ENCODE results near the gene DOCK8. TPM values are rescaled to one million over a fixed set of nuclear protein-coding genes. Genes with fewer than 3 reads are reported as not detected.
"Not testable (repeated sequence)": the region's sequence is repeated elsewhere in the genome, so short reads cannot be mapped to it uniquely, and the experiment has no call there.

Gene DOCK8
- total RNA-seq, 2 experiments from 2014 or later = 370 to 374 TPM

DNA sequence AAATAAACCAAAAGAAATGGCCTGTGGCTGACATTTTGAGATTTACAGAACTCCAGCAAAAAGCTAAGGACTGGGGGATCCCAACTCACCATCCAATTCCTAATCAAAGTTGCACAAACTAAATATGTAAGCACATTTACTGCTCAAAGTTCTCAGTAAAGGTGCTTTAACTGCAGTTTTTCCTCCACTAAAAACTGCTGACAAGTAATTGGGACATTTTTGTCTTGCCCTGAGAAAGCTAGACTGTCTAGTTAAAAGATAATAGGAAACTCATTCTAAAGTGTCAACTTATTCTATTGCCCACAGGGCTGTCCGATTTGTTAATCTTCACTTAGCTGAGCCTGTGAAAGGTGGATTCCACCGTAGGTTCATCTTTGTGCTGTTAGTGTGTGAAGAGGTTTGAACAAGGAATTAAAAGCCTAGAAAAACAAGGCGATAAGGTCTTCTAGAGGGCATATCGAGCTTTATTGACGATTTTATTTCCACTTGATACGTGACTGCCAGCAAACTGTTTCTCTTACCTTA, 1.0 kb downstream of the DOCK8 start:
- Mint-ChIP-seq H3K9me3 (no peaks in the 10 kb centered on the region), H3K27ac (peak overlapping the region; percentile 89), H3K27me3 (no peaks in the 10 kb centered on the region), H3K36me3 (ENCODE audit: low read depth) (peaks cover 36% of the 10 kb centered on the region), H3K4me1 (peaks cover 38% of the 10 kb centered on the region), H3K4me3 (peak overlapping the region; percentile 88)
- DNase-seq = no peak
- POLR2A ChIA-PET = interaction anchor here (0.6 to 5.3 kb wide), 21 partner anchors 8 to 134 kb away, joined by 3 to 195 read pairs (median 7); no protein-coding TSS in a partner anchor
- CTCF ChIA-PET = interaction anchor here (0.7 to 4.7 kb wide), 13 partner anchors 13 to 678 kb away, joined by 3 to 28 read pairs (median 6); no protein-coding TSS in a partner anchor

DNA sequence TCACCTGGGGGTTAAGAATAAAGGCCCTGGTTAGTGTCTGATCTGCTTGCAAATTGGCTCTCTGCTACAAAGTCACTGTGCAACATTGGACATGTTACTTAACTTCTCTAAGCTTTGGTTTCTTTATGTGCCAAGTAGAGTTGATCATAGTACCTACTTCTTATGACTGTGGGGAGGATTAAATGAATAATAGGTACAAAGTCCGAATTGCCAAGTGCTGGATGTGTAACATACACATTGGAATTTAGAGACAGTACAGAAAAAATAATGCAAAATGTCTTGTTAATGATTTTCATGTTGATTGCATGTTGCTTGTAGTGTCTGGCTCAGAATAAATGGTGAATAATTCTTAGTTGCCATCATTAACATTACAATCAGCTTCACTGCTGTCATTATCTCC, 2.2 kb downstream of the DOCK8 start:
- peak overlapping the region; percentile 44 for H3K27ac Mint-ChIP-seq
- H3K36me3 Mint-ChIP-seq (ENCODE audit: low read depth) = peaks cover 40% of the 10 kb centered on the region

DNA sequence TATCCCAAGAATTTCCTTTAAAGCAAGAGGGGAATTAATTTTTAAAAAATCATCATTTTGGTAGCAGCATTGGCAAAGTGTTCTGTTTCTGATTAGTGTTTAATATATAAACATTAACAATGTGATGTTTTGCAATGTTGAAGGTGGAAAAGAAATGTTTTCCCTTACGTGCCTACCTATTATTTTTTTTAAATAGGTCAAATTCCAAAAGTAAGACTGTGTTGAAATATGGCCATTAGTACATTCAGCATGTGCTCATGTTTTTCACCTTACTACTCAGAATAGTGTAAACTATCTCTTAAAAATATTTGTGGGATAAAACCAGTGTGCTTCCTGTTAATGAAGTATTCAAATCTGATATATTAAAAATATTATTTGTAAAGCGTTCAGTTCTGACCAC, 3.3 kb downstream of the DOCK8 start:
- POLR2A ChIA-PET = interaction anchor here (1.4 to 5.3 kb wide), 4 partner anchors 11 to 62 kb away, joined by 4 to 195 read pairs (median 110); no protein-coding TSS in a partner anchor
- H3K27me3 Mint-ChIP-seq = no peaks in the 10 kb centered on the region
- peaks cover 54% of the 10 kb centered on the region for H3K4me1 Mint-ChIP-seq
- CTCF ChIA-PET = interaction anchor here (1.2 to 3.9 kb wide), 3 partner anchors 25 to 60 kb away, joined by 3 to 16 read pairs (median 6); no protein-coding TSS in a partner anchor
- H3K4me3 Mint-ChIP-seq = peak overlapping the region; percentile 88
- peaks cover 45% of the 10 kb centered on the region for H3K36me3 Mint-ChIP-seq (ENCODE audit: low read depth)
- H3K27ac Mint-ChIP-seq = no peak overlapping the region
- DNase-seq = no peak
- H3K9me3 Mint-ChIP-seq = no peaks in the 10 kb centered on the region

More for the DNA sequence above, 2.2 kb downstream of the DOCK8 start:
- peak overlapping the region; percentile 88 for H3K4me3 Mint-ChIP-seq
- no peaks in the 10 kb centered on the region for H3K9me3 Mint-ChIP-seq
- ChIA-PET POLR2A (interaction anchor here (1.1 to 5.3 kb wide), 8 partner anchors 7 to 71 kb away, joined by 3 to 195 read pairs (median 32); no protein-coding TSS in a partner anchor), CTCF (interaction anchor here (0.9 to 4.7 kb wide), 9 partner anchors 26 to 100 kb away, joined by 3 to 28 read pairs (median 6); no protein-coding TSS in a partner anchor)
- peaks cover 44% of the 10 kb centered on the region for H3K4me1 Mint-ChIP-seq
- no peak for DNase-seq
- H3K27me3 Mint-ChIP-seq = no peaks in the 10 kb centered on the region

DNA sequence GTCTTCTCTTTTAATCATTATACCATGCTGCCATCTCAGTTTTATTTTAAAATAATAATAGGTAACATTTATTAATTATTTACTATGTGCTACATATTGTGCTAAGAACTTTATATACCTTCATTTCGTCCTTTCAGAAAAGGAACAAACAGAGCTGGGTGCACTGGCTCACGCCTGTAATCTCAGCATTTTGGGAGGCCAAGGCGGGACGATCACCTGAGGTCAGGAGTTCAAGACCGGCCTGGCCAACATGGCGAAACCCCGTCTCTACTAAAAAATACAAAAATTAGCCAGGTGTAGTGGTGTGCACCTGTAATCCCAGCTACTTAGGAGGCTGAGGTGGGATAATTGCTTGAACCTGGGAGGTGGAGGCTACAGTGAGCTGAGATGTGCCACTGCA, 4.4 kb downstream of the DOCK8 start:
- ChIA-PET POLR2A (interaction anchor here (1.6 to 8.8 kb wide), 3 partner anchors 18 to 77 kb away, joined by 3 to 197 read pairs (median 68); no protein-coding TSS in a partner anchor), CTCF (interaction anchor here (0.9 to 1.9 kb wide), 2 partner anchors 25 to 54 kb away, joined by 3 to 6 read pairs; no protein-coding TSS in a partner anchor)
- H3K9me3 Mint-ChIP-seq, H3K27me3 Mint-ChIP-seq, H3K4me3 Mint-ChIP-seq, H3K27ac Mint-ChIP-seq, DNase-seq: not testable (repeated sequence)
- Mint-ChIP-seq H3K4me1 (peaks cover 57% of the 10 kb centered on the region), H3K36me3 (ENCODE audit: low read depth) (peaks cover 49% of the 10 kb centered on the region)

DNA sequence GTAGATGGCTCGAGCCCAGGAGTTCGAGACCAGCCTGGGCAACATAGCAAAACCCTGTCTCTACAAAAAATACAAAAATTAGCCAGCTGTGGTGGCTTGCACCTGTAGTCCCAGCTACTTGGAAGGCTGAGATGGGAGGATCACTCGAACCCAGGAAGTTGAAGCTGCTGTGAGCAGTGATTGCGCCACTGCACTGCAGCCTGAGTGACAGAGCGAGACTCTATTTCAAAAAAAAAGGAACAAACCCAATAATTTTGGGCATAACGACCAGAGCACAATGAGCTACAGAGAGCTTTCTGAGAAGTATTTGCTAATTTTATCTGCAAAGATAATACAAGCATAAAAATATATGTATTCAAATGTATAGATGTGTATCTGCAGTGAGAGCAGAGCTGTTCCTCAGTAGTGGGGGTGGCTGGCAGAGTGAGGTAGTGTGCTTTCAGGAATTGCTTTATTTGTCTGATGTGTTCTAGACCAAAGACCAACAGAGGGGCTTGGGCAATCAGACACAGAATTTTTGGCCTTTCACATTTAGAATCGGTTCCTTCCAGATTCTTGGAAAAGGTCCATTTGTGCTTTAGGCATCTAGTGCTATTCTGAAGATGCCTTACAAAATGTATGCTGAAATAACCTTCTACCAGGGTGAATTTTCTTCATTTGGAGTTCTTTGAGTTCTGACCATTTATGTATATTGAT, 5.2 kb downstream of the DOCK8 start:
- POLR2A ChIA-PET = interaction anchor here (1.5 to 8.8 kb wide), 4 partner anchors 9 to 77 kb away, joined by 3 to 197 read pairs (median 36); no protein-coding TSS in a partner anchor
- H3K27ac Mint-ChIP-seq = peak overlapping the region; percentile 88

DNA sequence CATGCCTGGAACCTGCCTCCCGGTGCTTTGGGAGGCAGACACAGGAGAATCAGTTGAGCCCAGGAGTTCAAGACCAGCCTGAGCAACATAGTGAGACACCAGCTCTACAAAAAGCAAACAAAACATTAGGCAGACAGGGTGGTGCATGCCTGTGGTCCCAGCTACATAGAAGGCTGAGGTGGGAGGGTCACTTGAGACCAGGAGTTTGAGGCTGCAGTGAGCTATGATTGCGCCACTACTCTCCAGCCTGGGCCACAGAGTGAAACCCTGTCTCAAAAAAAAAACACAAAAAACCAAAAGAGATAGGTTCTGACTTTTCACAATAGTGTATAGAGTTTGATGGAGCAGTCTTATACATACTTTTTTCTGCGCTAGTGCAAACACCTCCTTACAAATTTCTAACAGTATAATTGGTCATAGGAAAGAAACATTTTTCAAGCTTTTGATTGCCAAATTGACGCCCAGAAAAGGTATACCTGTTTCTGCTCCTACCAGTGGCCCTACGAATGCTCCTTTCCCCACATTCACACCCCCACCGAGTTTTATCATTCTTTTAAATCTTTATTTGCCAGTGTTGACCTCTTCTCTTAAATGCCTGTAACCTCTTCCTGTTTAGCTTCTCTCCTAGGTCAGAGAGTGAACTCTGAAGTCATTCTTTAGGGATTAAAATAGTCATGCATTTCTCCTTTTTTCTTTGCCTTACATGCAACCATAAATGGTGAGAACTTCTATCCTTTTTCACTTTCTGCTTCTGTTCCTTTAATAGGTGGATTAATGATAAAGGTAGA, 7.5 kb downstream of the DOCK8 start:
- Mint-ChIP-seq H3K27me3 (no peaks in the 10 kb centered on the region), H3K9me3 (no peaks in the 10 kb centered on the region), H3K36me3 (ENCODE audit: low read depth) (peaks cover 37% of the 10 kb centered on the region), H3K4me1 (peaks cover 48% of the 10 kb centered on the region), H3K27ac (no peak overlapping the region), H3K4me3 (peak overlapping the region; percentile 62)
- DNase-seq = peak; percentile 59
- POLR2A ChIA-PET = interaction anchor here (0.7 to 8.8 kb wide), 9 partner anchors 7 to 1795 kb away, joined by 3 to 197 read pairs (median 5); partner anchors contain the start of gene DOCK8
- CTCF ChIA-PET = interaction anchor here (0.8 to 3.2 kb wide), 6 partner anchors 16 to 56 kb away, joined by 3 to 17 read pairs (median 4); no protein-coding TSS in a partner anchor

More for the DNA sequence above, 5.2 kb downstream of the DOCK8 start:
- no peaks in the 10 kb centered on the region for H3K9me3 Mint-ChIP-seq
- peak overlapping the region; percentile 12 for H3K4me3 Mint-ChIP-seq
- H3K27me3 Mint-ChIP-seq = no peaks in the 10 kb centered on the region
- peaks cover 49% of the 10 kb centered on the region for H3K36me3 Mint-ChIP-seq (ENCODE audit: low read depth)
- no peak for DNase-seq
- CTCF ChIA-PET = interaction anchor here (1.9 kb wide), 1 partner anchor 53 kb away, joined by 6 read pairs; no protein-coding TSS in a partner anchor
- peaks cover 53% of the 10 kb centered on the region for H3K4me1 Mint-ChIP-seq

DNA sequence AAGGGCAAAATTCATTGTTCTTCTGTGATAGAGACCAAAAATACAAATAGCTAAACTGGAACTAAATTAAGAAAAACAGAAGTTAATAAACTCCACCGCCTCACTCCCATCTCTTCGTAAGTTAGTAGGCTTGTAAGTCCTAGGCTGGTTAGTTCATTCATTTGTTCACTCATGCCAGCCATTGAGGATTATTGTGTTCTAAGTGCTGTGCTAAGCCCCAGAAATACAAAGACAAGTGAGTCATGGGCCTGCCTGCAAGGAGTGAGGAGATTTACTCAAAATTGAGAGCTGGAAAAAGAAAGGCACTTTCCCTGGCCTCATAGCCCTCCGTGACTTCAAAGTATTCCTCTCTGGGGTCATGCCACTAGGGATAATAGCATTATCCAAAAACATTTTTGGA, 8.5 kb downstream of the DOCK8 start:
- POLR2A ChIA-PET = interaction anchor here (0.9 to 8.8 kb wide), 5 partner anchors 8 to 54 kb away, joined by 3 to 197 read pairs (median 34); partner anchors contain the start of gene DOCK8
- Mint-ChIP-seq H3K9me3 (peaks cover 6% of the 10 kb centered on the region), H3K4me3 (peak overlapping the region; percentile 62), H3K27ac (no peak overlapping the region), H3K27me3 (no peaks in the 10 kb centered on the region), H3K36me3 (ENCODE audit: low read depth) (peaks cover 40% of the 10 kb centered on the region), H3K4me1 (peaks cover 50% of the 10 kb centered on the region)
- CTCF ChIA-PET = interaction anchor here (1.3 to 3.2 kb wide), 3 partner anchors 9 to 50 kb away, joined by 3 to 17 read pairs (median 12); partner anchors contain the start of gene DOCK8
- DNase-seq = no peak

DNA sequence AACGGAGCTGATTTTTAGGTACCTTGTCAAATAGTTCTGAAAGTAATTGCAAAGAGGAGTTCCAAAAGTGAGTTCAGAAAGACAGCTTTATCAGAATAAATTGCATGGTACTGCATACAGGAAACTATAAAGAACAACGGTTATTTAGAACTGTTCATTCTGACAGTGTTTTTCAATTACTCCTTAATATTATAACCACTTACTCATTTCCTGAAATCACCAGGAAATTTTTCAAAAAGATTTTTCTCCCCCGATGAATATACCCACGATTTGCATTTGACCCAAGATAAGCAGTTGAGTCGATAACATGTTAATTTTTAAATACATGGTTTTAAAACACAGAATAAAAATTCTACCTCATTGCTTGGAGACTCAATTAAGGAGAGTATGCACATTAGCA, 9.4 kb downstream of the DOCK8 start:
- ChIA-PET CTCF (interaction anchor here (1.3 to 3.2 kb wide), 2 partner anchors 10 to 14 kb away, joined by 3 to 17 read pairs; partner anchors contain the start of gene DOCK8), POLR2A (interaction anchor here (2.6 to 8.8 kb wide), 4 partner anchors 9 to 53 kb away, joined by 21 to 197 read pairs (median 51); partner anchors contain the start of gene DOCK8)
- Mint-ChIP-seq H3K4me1 (peaks cover 49% of the 10 kb centered on the region), H3K27me3 (no peaks in the 10 kb centered on the region), H3K27ac (no peak overlapping the region), H3K36me3 (ENCODE audit: low read depth) (peaks cover 41% of the 10 kb centered on the region), H3K9me3 (peaks cover 9% of the 10 kb centered on the region), H3K4me3 (peak overlapping the region; percentile 49)
- no peak for DNase-seq

DNA sequence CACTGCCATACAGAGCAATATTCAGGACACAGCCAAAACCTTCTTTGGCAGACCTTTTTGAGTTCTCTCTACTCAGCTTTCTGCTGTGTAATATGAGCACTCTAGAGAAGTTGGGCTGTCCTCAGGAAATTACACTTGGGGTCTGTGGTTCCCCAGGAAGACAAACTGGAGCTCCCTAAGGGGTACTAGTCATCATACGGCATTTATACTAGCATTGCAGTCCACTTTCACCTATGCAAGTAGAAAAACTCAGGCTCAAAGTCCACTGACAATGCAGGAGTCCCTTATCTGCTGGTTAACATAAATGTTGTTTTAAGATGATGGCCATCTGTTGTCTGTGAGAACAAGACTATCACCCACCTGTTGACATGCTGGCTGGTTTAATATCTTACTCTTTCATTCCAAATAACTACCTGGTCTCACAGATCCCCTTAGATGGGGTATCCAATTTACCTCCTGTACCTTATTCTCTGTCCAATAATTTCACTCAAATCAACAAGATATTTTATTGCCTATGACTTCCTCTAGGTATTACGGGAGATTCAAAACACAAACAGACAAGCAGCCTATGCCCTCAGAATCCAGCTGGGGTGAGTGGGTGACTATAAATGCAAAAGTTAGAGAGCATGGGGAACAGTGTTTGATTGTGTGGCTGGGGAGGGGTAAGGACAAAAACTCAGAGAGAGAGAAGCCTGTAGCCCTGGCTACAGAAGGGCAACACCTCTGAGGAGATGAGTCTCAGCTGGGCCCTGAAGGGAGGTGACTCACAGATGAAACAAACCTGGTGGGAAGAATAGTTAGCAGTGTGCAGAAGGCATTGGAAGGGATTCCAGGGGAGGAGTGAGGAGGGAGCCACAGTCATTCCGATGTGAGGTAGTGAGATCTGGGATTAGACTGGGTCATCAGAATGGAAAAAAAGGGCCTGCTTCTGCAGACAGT, 10.2 kb downstream of the DOCK8 start:
- Mint-ChIP-seq H3K9me3 (peaks cover 15% of the 10 kb centered on the region), H3K4me3 (peak overlapping the region; percentile 49), H3K27ac (no peak overlapping the region), H3K36me3 (ENCODE audit: low read depth) (peaks cover 44% of the 10 kb centered on the region), H3K4me1 (peaks cover 49% of the 10 kb centered on the region), H3K27me3 (no peaks in the 10 kb centered on the region)
- CTCF ChIA-PET = interaction anchor here (1.3 kb wide), 1 partner anchor 10 kb away, joined by 3 read pairs; the partner anchor contains the start of gene DOCK8
- POLR2A ChIA-PET = interaction anchor here (3.9 to 8.8 kb wide), 3 partner anchors 9 to 53 kb away, joined by 34 to 197 read pairs (median 68); partner anchors contain the start of gene DOCK8
- DNase-seq = peak; percentile 34

DNA sequence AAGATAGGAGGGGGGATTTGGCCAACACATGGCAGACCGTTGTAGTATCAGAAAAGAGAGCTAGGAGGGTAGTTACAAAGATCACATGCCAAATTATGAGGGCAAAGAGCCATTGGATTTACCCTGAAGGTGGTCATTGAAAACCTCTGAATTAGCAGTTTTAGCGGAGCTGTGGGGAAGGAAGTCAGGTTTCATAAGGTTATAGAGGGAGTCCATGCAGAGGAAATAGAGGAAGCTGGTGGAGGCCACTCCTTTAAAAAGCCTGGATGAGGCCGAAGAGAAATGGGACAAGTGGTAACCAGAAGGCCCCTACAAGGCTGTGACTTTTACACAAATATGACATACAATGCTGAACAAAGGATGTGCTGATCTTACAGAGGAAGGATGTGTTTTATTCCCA, 13.2 kb downstream of the DOCK8 start:
- DNase-seq = no peak
- H3K27ac Mint-ChIP-seq = no peak overlapping the region
- H3K4me3 Mint-ChIP-seq = no peak overlapping the region
- no peaks in the 10 kb centered on the region for H3K27me3 Mint-ChIP-seq
- ChIA-PET POLR2A (interaction anchor here (1.6 to 2.6 kb wide), 3 partner anchors 10 to 46 kb away, joined by 5 to 13 read pairs (median 6); partner anchors contain the start of gene DOCK8), CTCF (no interaction called here)
- peaks cover 47% of the 10 kb centered on the region for H3K36me3 Mint-ChIP-seq (ENCODE audit: low read depth)
- peaks cover 30% of the 10 kb centered on the region for H3K4me1 Mint-ChIP-seq
- peaks cover 15% of the 10 kb centered on the region for H3K9me3 Mint-ChIP-seq

All from activated CD4-positive, alpha-beta memory T cell treated with anti-CD3 and anti-CD28 coated beads, Interleukin-2, amount 10 ng/mL, durations not matched to agents 7 days and 5 days (primary cell).